Mucosa of descending colon (tissue), 3 donors: ENCODE data around the gene ZCCHC4. TPM values are rescaled to one million over a fixed set of nuclear protein-coding genes. Genes with fewer than 3 reads are reported as not detected.

ENCODE experiments used
- ATAC-seq: fragments of 200-7000 bp; cut with Tn5 transposase; one replicate; pipeline ENCODE4 v1.9.1; 2020; ENCODE audit warnings: mild to moderate bottlenecking, moderate library complexity
- DNase-seq, 3 donors: peaks; one replicate each; pipeline ENCODE4 v3.0.0-alpha.2; 2020
- H3K36me3 ChIP-seq: fragments of 200-600 bp; one replicate; pipeline ENCODE4 v1.8.0; 2021; ENCODE audit warnings: low read depth, mild to moderate bottlenecking
- H3K4me1 ChIP-seq: fragments of 200-600 bp; one replicate; pipeline ENCODE4 v1.8.0; 2021; ENCODE audit warnings: low read depth, mild to moderate bottlenecking
- H3K4me3 ChIP-seq: fragments of 200-600 bp; one replicate; pipeline ENCODE4 v1.8.0; 2021; ENCODE audit warnings: mild to moderate bottlenecking
- H3K9me3 ChIP-seq: fragments of 200-600 bp; one replicate; pipeline ENCODE4 v1.8.0; 2021; ENCODE audit warnings: mild to moderate bottlenecking
- CTCF ChIP-seq: fragments of 200-600 bp; IDR thresholded peaks from one replicate; pipeline ENCODE4 v1.8.0; 2022; ENCODE audit warnings: antibody characterized with exemption, mild to moderate bottlenecking
- intact Hi-C, 2 donors: fragments of 100-400 bp; cut with DNase I in 1 of 2; cut with micrococcal nuclease in 1 of 2; formaldehyde crosslinking; loops; one replicate each; pipeline versions ENCODE4 v1.11.0 to v1.11.1; 2022; cut with DNase I, micrococcal nuclease
- total RNA-seq, 3 donors: library from RNA; stranded (reverse); fragmentation: NEBNext Ultra II Directional in 2 of 3; extraction: Animal tissue kit (Norgen Biotek cat#: 25700) in 2 of 3; gene quantifications; one replicate each; pipeline versions ENCODE4 v1.2.1 to v1.2.4, GENCODE V29; 2021 to 2023
- donor health status: DM: no; HTN: no; CAD: no; lungs with moderate emphysema.
- donor health status: DM: no; HTN: no; CAD: no.
- donor health status: DM: no; HTN: yes; CAD: no.

ZCCHC4 gene
- total RNA-seq, 3 donors from 2014 or later, result 6.0 to 12.6 (median 9.2) TPM

- no peak overlapping the region for H3K4me3 ChIP-seq
- no peaks in the 10 kb centered on the region for H3K36me3 ChIP-seq
- no peak for TF ChIP-seq CTCF
- no peaks in the 10 kb centered on the region for H3K4me1 ChIP-seq
- intact Hi-C loops, result no loop called here
- no peak for DNase-seq
- no peaks in the 10 kb centered on the region for H3K9me3 ChIP-seq
- ATAC-seq, result no peak
Measured at GRCh38 chr4:25383647-25384046, 71.1 kb downstream of the ZCCHC4 start.

GRCh38 chr4:25386926-25387325 is 74.4 kb downstream of the ZCCHC4 start:
- no peak for DNase-seq
- no peak for TF ChIP-seq CTCF
- Histone ChIP-seq H3K9me3 (no peaks in the 10 kb centered on the region), H3K36me3 (peaks cover 7% of the 10 kb centered on the region), H3K4me3 (no peak overlapping the region), H3K4me1 (no peaks in the 10 kb centered on the region)
- intact Hi-C loops, result no loop called here
- no peak for ATAC-seq

GRCh38 chr4:25397305-25397704 is 84.7 kb downstream of the ZCCHC4 start:
- no peaks in the 10 kb centered on the region for H3K9me3 ChIP-seq
- DNase-seq (no peak), ATAC-seq (no peak)
- H3K4me1 ChIP-seq, result no peaks in the 10 kb centered on the region
- no peak for TF ChIP-seq CTCF
- H3K36me3 ChIP-seq, result peaks cover 4% of the 10 kb centered on the region
- intact Hi-C loops, result no loop called here
- H3K4me3 ChIP-seq, result no peak overlapping the region

GRCh38 chr4:25399510-25399909 is 86.9 kb downstream of the ZCCHC4 start:
- DNase-seq (no peak), ATAC-seq (no peak)
- Histone ChIP-seq H3K36me3 (peaks cover 4% of the 10 kb centered on the region), H3K4me1 (no peaks in the 10 kb centered on the region), H3K9me3 (no peaks in the 10 kb centered on the region), H3K4me3 (no peak overlapping the region)
- TF ChIP-seq CTCF, result no peak
- intact Hi-C loops, result no loop called here

GRCh38 chr4:25401066-25401465 is 88.5 kb downstream of the ZCCHC4 start:
- ATAC-seq (no peak), DNase-seq (no peak)
- TF ChIP-seq CTCF, result no peak
- H3K4me3 ChIP-seq, result no peak overlapping the region
- H3K9me3 ChIP-seq, result no peaks in the 10 kb centered on the region
- H3K4me1 ChIP-seq, result no peaks in the 10 kb centered on the region
- no peaks in the 10 kb centered on the region for H3K36me3 ChIP-seq
- intact Hi-C loops, result no loop called here

- ATAC-seq (no peak), DNase-seq (no peak)
- H3K36me3 ChIP-seq, result no peaks in the 10 kb centered on the region
- no peaks in the 10 kb centered on the region for H3K4me1 ChIP-seq
- intact Hi-C loops, result no loop called here
- H3K4me3 ChIP-seq, result no peak overlapping the region
- no peak for TF ChIP-seq CTCF
- H3K9me3 ChIP-seq, result no peaks in the 10 kb centered on the region
Measured at GRCh38 chr4:25402521-25402920, 89.9 kb downstream of the ZCCHC4 start.
